HFFc6 (cell line): Measurements from ENCODE around the gene TNFAIP2. TPM values are rescaled to one million over a fixed set of nuclear protein-coding genes. Genes with fewer than 3 reads are reported as not detected.

Experiments used
- DNase-seq: peaks from one replicate; pipeline ENCODE4 v3.0.0-alpha.2; 2018
- H3K27ac Mint-ChIP-seq: 2 replicates; pipeline ENCODE4 v1.8.0; 2020; ENCODE audit warnings: mild to moderate bottlenecking, mixed read lengths
- H3K27me3 Mint-ChIP-seq: 2 replicates; pipeline ENCODE4 v1.8.0; 2021; ENCODE audit warnings: mild to moderate bottlenecking, moderate library complexity, mixed read lengths; ENCODE audit not compliant: insufficient read depth
- H3K36me3 Mint-ChIP-seq: 2 replicates; pipeline ENCODE4 v1.8.0; 2021; ENCODE audit warnings: low read depth, mixed read lengths
- H3K4me1 Mint-ChIP-seq: 2 replicates; pipeline ENCODE4 v1.8.0; 2020; ENCODE audit warnings: low read depth, mixed read lengths
- H3K4me3 Mint-ChIP-seq: 2 replicates; pipeline ENCODE4 v1.8.0; 2020; ENCODE audit warnings: mild to moderate bottlenecking, moderate library complexity, mixed read lengths
- H3K9me3 Mint-ChIP-seq: 2 replicates; pipeline ENCODE4 v1.8.0; 2020; ENCODE audit warnings: mild to moderate bottlenecking, mixed read lengths
- CTCF ChIP-seq: fragments of 200-600 bp; sonication (generic); IDR thresholded peaks from 2 replicates; pipeline ENCODE4 v1.5.0; 2021; ENCODE audit warnings: antibody characterized with exemption, mild to moderate bottlenecking
- total RNA-seq, 6 experiments: library from RNA; stranded (reverse); fragmentation: NEBNext Ultra II Directional; extraction: Animal tissue kit (Norgen Biotek cat#: 25700); gene quantifications; 2 replicates in 1 of 6; 3 replicates in 5 of 6; pipeline ENCODE4 v1.2.3, GENCODE V29; 2021

TNFAIP2 gene
- total RNA-seq, 6 experiments from 2014 or later: 44.7 to 59.6 (median 46.4) TPM

GRCh38 chr14:103081951-103082350 is 41.3 kb upstream of the TNFAIP2 start:
- no peaks in the 10 kb centered on the region for H3K4me1 Mint-ChIP-seq
- H3K36me3 Mint-ChIP-seq: no peaks in the 10 kb centered on the region
- no peaks in the 10 kb centered on the region for H3K9me3 Mint-ChIP-seq
- no peak for TF ChIP-seq CTCF
- H3K27ac Mint-ChIP-seq: no peak overlapping the region
- H3K27me3 Mint-ChIP-seq: peaks cover 8% of the 10 kb centered on the region
- H3K4me3 Mint-ChIP-seq: no peak overlapping the region
- DNase-seq: no peak

- no peak within 1 kb of the TSS for H3K4me3 Mint-ChIP-seq
- H3K4me1 Mint-ChIP-seq: no peaks in the 10 kb centered on the region
- no peaks in the 10 kb centered on the region for H3K36me3 Mint-ChIP-seq
- H3K27me3 Mint-ChIP-seq: peaks cover 12% of the 10 kb centered on the region
- no peak for DNase-seq
- H3K27ac Mint-ChIP-seq: no peak within 1 kb of the TSS
- no peak for TF ChIP-seq CTCF
- no peaks in the 10 kb centered on the region for H3K9me3 Mint-ChIP-seq
Observed at GRCh38 chr14:103084021-103084919, 39.0 kb upstream of the TNFAIP2 start, which contains the start of gene LBHD2. Gene LBHD2, plus strand, starts transcription at chr14:103084210. Its CDS starts 1,803 bp downstream, at chr14:103086013.

- TF ChIP-seq CTCF: no peak
- peaks cover 12% of the 10 kb centered on the region for H3K27me3 Mint-ChIP-seq
- no peak overlapping the region for H3K4me3 Mint-ChIP-seq
- no peaks in the 10 kb centered on the region for H3K4me1 Mint-ChIP-seq
- H3K9me3 Mint-ChIP-seq: no peaks in the 10 kb centered on the region
- DNase-seq: no peak
- H3K27ac Mint-ChIP-seq: no peak overlapping the region
- no peaks in the 10 kb centered on the region for H3K36me3 Mint-ChIP-seq
Observed at GRCh38 chr14:103085106-103086091, 37.9 kb upstream of the TNFAIP2 start.

- Mint-ChIP-seq H3K9me3 (no peaks in the 10 kb centered on the region), H3K4me3 (no peak overlapping the region), H3K4me1 (no peaks in the 10 kb centered on the region), H3K27ac (no peak overlapping the region), H3K36me3 (no peaks in the 10 kb centered on the region), H3K27me3 (peaks cover 14% of the 10 kb centered on the region)
- no peak for TF ChIP-seq CTCF
- no peak for DNase-seq
Observed at GRCh38 chr14:103086771-103087342, 36.4 kb upstream of the TNFAIP2 start.

- no peaks in the 10 kb centered on the region for H3K36me3 Mint-ChIP-seq
- H3K9me3 Mint-ChIP-seq: no peaks in the 10 kb centered on the region
- peaks cover 14% of the 10 kb centered on the region for H3K27me3 Mint-ChIP-seq
- DNase-seq: no peak
- H3K4me1 Mint-ChIP-seq: no peaks in the 10 kb centered on the region
- TF ChIP-seq CTCF: no peak
- H3K27ac Mint-ChIP-seq: no peak overlapping the region
- H3K4me3 Mint-ChIP-seq: no peak overlapping the region
Observed at GRCh38 chr14:103087343-103087835, 35.9 kb upstream of the TNFAIP2 start.
